ENCODE results near the gene MAP3K7CL.

The MAP3K7CL gene

DNA sequence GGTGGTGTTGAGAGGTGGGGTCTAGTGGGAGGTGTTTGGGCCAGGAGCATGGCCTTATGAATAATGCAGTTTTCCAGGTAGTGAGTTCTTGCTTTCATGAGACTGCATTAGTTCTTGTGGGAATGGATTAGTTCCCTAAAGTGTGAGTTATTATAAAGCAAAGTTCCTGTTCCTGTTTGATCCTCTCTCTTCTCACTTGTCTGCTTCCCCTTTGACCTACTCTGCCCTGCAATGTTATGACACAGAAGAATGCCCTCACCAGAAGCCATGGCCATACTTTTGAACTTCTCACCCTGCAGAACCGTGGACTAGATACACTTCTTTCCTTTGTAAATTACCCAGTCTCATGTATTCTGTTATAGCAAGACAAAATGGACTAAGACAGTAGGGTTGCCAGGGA lies 53.6 kb downstream of the MAP3K7CL start:
- TF ChIP-seq SPI1 (IDR thresholded peaks at IDR 0.05; ENCODE audit: borderline replicate concordance, low read depth), result peak; percentile 61; the same call in 1 of the 2 replicates
- TF ChIP-seq CTCF (IDR thresholded peaks at IDR 0.05; ENCODE audit: insufficient read depth, low read length), result no peak
- TF ChIP-seq, protein P1, sequence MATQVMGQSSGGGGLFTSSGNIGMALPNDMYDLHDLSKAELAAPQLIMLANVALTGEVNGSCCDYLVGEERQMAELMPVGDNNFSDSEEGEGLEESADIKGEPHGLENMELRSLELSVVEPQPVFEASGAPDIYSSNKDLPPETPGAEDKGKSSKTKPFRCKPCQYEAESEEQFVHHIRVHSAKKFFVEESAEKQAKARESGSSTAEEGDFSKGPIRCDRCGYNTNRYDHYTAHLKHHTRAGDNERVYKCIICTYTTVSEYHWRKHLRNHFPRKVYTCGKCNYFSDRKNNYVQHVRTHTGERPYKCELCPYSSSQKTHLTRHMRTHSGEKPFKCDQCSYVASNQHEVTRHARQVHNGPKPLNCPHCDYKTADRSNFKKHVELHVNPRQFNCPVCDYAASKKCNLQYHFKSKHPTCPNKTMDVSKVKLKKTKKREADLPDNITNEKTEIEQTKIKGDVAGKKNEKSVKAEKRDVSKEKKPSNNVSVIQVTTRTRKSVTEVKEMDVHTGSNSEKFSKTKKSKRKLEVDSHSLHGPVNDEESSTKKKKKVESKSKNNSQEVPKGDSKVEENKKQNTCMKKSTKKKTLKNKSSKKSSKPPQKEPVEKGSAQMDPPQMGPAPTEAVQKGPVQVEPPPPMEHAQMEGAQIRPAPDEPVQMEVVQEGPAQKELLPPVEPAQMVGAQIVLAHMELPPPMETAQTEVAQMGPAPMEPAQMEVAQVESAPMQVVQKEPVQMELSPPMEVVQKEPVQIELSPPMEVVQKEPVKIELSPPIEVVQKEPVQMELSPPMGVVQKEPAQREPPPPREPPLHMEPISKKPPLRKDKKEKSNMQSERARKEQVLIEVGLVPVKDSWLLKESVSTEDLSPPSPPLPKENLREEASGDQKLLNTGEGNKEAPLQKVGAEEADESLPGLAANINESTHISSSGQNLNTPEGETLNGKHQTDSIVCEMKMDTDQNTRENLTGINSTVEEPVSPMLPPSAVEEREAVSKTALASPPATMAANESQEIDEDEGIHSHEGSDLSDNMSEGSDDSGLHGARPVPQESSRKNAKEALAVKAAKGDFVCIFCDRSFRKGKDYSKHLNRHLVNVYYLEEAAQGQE (IDR thresholded peaks at IDR 0.05; ENCODE audit: insufficient replicate concordance, low read depth), result no peak
- peak overlapping the region; percentile 41 for H3K27ac ChIP-seq (replicated peaks)
- DNase-seq (ENCODE audit: low read depth in 1 of 2, low spot score in 1 of 2), result peak; percentile 57 to 79

GRCh38 chr21:29185172-29185571 lies 54.7 kb downstream of the MAP3K7CL start:
- TF ChIP-seq, protein P1 (IDR thresholded peaks at IDR 0.05; ENCODE audit: insufficient replicate concordance, low read depth), result no peak
- TF ChIP-seq SPI1 (IDR thresholded peaks at IDR 0.05; ENCODE audit: borderline replicate concordance, low read depth) (no peak), POLR2AphosphoS5 (IDR thresholded peaks at IDR 0.05; ENCODE audit: low read depth) (no peak), CTCF (IDR thresholded peaks at IDR 0.05; ENCODE audit: insufficient read depth, low read length) (no peak), GABPA (IDR thresholded peaks at IDR 0.05; ENCODE audit: low read depth) (no peak)
- H3K4me3 ChIP-seq (replicated peaks; ENCODE audit: insufficient read depth, low read length), result no peak overlapping the region
- DNase-seq (ENCODE audit: low read depth in 1 of 2, low spot score in 1 of 2), result no peak
- H3K27me3 ChIP-seq (ENCODE audit: insufficient read depth, poor library complexity, severe bottlenecking), result no peaks in the 10 kb centered on the region
- no peak overlapping the region; the same call in 1 of the 2 replicates for H3K27ac ChIP-seq (replicated peaks)

More for the DNA sequence above, 53.6 kb downstream of the MAP3K7CL start:
- H3K27me3 ChIP-seq (ENCODE audit: insufficient read depth, poor library complexity, severe bottlenecking), result no peaks in the 10 kb centered on the region
- H3K4me3 ChIP-seq (replicated peaks; ENCODE audit: insufficient read depth, low read length), result no peak overlapping the region

DNA sequence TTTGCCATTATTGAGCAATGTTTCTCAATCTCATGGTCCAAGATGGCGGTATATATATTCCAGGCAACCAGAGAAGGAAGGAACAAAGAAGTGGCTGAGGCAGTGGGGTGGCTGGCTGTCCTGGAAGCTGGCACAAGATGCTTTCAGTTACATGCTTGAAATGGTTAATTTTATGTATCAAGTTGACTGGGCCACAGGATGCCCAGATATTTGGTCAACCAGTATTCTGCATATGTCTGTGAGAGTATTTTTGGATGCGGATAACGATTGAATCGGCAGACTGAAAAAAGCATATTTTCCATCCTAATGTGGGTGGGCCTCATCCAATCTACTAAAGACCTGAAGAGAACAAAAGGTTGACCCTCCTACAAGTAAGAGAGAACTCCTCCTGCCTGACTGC lies 55.2 kb downstream of the MAP3K7CL start:
- H3K27me3 ChIP-seq (ENCODE audit: insufficient read depth, poor library complexity, severe bottlenecking), result no peaks in the 10 kb centered on the region
- no peak overlapping the region for H3K27ac ChIP-seq (replicated peaks)
- H3K4me3 ChIP-seq (replicated peaks; ENCODE audit: insufficient read depth, low read length), result no peak overlapping the region
- no peak for TF ChIP-seq CTCF (IDR thresholded peaks at IDR 0.05; ENCODE audit: insufficient read depth, low read length)
- TF ChIP-seq POLR2AphosphoS5 (IDR thresholded peaks at IDR 0.05; ENCODE audit: low read depth), result no peak
- TF ChIP-seq SPI1 (IDR thresholded peaks at IDR 0.05; ENCODE audit: borderline replicate concordance, low read depth), result no peak
- TF ChIP-seq GABPA (IDR thresholded peaks at IDR 0.05; ENCODE audit: low read depth), result no peak
- TF ChIP-seq, protein P1 (IDR thresholded peaks at IDR 0.05; ENCODE audit: insufficient replicate concordance, low read depth), result no peak
- DNase-seq (ENCODE audit: low read depth in 1 of 2, low spot score in 1 of 2), result no peak
